ENCODE measurements around the gene RNLS. TPM values are rescaled to one million over a fixed set of nuclear protein-coding genes. Genes with fewer than 3 reads are reported as not detected.

RNLS gene
- total and polyA plus RNA-seq, 2 of the 4 experiments (the other 2 are of a cell fraction): 4.5 to 7.0 TPM

DNA sequence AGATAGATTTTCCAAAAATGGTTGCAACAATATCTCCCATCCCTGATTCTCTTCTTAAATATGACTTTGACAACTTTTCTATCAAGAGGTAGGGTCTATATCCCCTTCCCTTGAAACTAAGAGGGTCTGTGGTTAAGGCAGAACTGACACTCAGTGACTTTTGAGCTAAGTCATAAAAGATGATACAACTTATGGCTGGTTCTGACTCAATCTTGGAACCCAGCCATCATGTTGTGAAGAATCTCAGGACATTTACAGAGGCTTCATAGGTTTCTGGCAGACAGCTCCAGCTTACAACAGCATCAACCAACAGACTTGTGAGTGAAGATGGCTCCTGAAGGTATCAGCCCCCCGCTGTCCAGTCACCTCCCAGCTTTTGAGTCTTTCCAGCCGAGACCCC lies 203.5 kb downstream of the RNLS start:
- TF ChIP-seq NFE2L2 (IDR thresholded peaks at IDR 0.05; ENCODE audit: low read depth, low read length) (no peak), CHD1 (IDR thresholded peaks at IDR 0.05; ENCODE audit: low read depth, low read length) (no peak), SMC3 (IDR thresholded peaks at IDR 0.05; ENCODE audit: low read depth, low read length) (no peak), RAD21 (IDR thresholded peaks at IDR 0.05; ENCODE audit: low read length) (no peak), RCOR1 (IDR thresholded peaks at IDR 0.05; ENCODE audit: insufficient replicate concordance, low read length) (no peak), MXI1 (IDR thresholded peaks at IDR 0.05; ENCODE audit: borderline replicate concordance, low read depth, low read length) (no peak), RFX5 (IDR thresholded peaks at IDR 0.05; ENCODE audit: low read depth, low read length) (no peak), MAFK (IDR thresholded peaks at IDR 0.05; ENCODE audit: low read depth, low read length) (no peak), FOS (IDR thresholded peaks at IDR 0.05; ENCODE audit: low read depth, low read length) (no peak), BHLHE40 (IDR thresholded peaks at IDR 0.05; ENCODE audit: low read depth, low read length) (no peak), CEBPB (IDR thresholded peaks at IDR 0.05; ENCODE audit: low read depth, low read length) (no peak), MAZ (IDR thresholded peaks at IDR 0.05; ENCODE audit: borderline replicate concordance, low read depth, low read length) (no peak)
- TF ChIP-seq, protein P1, sequence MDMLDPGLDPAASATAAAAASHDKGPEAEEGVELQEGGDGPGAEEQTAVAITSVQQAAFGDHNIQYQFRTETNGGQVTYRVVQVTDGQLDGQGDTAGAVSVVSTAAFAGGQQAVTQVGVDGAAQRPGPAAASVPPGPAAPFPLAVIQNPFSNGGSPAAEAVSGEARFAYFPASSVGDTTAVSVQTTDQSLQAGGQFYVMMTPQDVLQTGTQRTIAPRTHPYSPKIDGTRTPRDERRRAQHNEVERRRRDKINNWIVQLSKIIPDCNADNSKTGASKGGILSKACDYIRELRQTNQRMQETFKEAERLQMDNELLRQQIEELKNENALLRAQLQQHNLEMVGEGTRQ (IDR thresholded peaks at IDR 0.05; ENCODE audit: low read depth, low read length): no peak
- TF ChIP-seq, protein P2, sequence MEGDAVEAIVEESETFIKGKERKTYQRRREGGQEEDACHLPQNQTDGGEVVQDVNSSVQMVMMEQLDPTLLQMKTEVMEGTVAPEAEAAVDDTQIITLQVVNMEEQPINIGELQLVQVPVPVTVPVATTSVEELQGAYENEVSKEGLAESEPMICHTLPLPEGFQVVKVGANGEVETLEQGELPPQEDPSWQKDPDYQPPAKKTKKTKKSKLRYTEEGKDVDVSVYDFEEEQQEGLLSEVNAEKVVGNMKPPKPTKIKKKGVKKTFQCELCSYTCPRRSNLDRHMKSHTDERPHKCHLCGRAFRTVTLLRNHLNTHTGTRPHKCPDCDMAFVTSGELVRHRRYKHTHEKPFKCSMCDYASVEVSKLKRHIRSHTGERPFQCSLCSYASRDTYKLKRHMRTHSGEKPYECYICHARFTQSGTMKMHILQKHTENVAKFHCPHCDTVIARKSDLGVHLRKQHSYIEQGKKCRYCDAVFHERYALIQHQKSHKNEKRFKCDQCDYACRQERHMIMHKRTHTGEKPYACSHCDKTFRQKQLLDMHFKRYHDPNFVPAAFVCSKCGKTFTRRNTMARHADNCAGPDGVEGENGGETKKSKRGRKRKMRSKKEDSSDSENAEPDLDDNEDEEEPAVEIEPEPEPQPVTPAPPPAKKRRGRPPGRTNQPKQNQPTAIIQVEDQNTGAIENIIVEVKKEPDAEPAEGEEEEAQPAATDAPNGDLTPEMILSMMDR (conservative IDR thresholded peaks at IDR 0.05; ENCODE audit: low read depth, low read length): no peak
- no peaks in the 10 kb centered on the region; the same call in 1 of the 2 replicates for H3K27me3 ChIP-seq (ENCODE audit: control insufficient read depth, insufficient read depth, low read length)

More for the DNA sequence above, 203.5 kb downstream of the RNLS start:
- H3K9me1 ChIP-seq (ENCODE audit: insufficient read depth, low read length): no peaks in the 10 kb centered on the region
- CTCF ChIA-PET: interaction anchor here (0.8 kb wide), 1 partner anchor 9 kb away, joined by 3 read pairs; no protein-coding TSS in a partner anchor
- no peak overlapping the region for H3K23ac ChIP-seq (ENCODE audit: low read depth, low read length)
- H3K4me2 ChIP-seq (ENCODE audit: low read depth, low read length): no peak overlapping the region
- H2AFZ ChIP-seq (replicated peaks; ENCODE audit: low read length, poor library complexity): no peak overlapping the region
- in situ Hi-C loops (cut with MboI; ENCODE audit: low sequenced_read_pairs): no loop called here
- H3K27ac ChIP-seq (ENCODE audit: insufficient read depth, low read length): no peak overlapping the region
- POLR2A ChIA-PET (ENCODE audit: unreplicated experiment): no interaction called here
- no peak overlapping the region for H3K18ac ChIP-seq (ENCODE audit: low read depth, low read length)
- no peaks in the 10 kb centered on the region for H4K20me1 ChIP-seq (ENCODE audit: insufficient read depth, low read length)
- dilution Hi-C loops (cut with HindIII; ENCODE audit: low sequenced_read_pairs, unreplicated experiment): no loop called here
- H3K4me1 ChIP-seq (ENCODE audit: control insufficient read depth, insufficient read depth, low read length): no peaks in the 10 kb centered on the region
- no TSS peak for BruUV-seq (replicated peaks)
- H4K8ac ChIP-seq (ENCODE audit: low read depth in 2 of 2, low read length in 2 of 2): no peak overlapping the region
- H2BK15ac ChIP-seq (ENCODE audit: low read depth, low read length): no peak overlapping the region
- intact Hi-C loops (cut with micrococcal nuclease): no loop called here
- no peaks in the 10 kb centered on the region for H3K36me3 ChIP-seq (ENCODE audit: control insufficient read depth, insufficient read depth, low read length)
- no peak overlapping the region for H3K4me3 ChIP-seq (ENCODE audit: insufficient read depth, low read depth, low read length)
- ATAC-seq (ENCODE audit: low read depth) (peak; percentile 32; the same call in 1 of the 2 replicates), DNase-seq (peak; percentile 82)
- H3K9ac ChIP-seq (ENCODE audit: low read depth, low read length): no peak overlapping the region
- H3K9me3 ChIP-seq (ENCODE audit: control insufficient read depth, insufficient read depth, low read length): no peaks in the 10 kb centered on the region
- H3K56ac ChIP-seq (ENCODE audit: extremely low read depth, insufficient read depth, low read length): no peak overlapping the region
- H2AK5ac ChIP-seq (ENCODE audit: low read depth, low read length): no peak overlapping the region
- no peak overlapping the region for H4K5ac ChIP-seq (ENCODE audit: low read depth, low read length)
- H4K91ac ChIP-seq (ENCODE audit: insufficient read depth, low read depth, low read length): no peak overlapping the region
- no peak overlapping the region for H2BK120ac ChIP-seq (ENCODE audit: low read depth, low read length)
- H2BK5ac ChIP-seq (ENCODE audit: low read depth, low read length, poor library complexity, severe bottlenecking): no peak overlapping the region
- no peak overlapping the region for H3K14ac ChIP-seq (replicated peaks; ENCODE audit: low read depth, low read length)
- H2AK9ac ChIP-seq (replicated peaks; ENCODE audit: low read depth, low read length, poor library complexity): no peak overlapping the region
- H3K79me1 ChIP-seq (ENCODE audit: low read depth in 1 of 2, low read length in 2 of 2): no peaks in the 10 kb centered on the region
- no CpG with 5 or more reads among the region's 2 CpGs for WGBS, 2 experiments (ENCODE audit: extremely low coverage in 2 of 2, insufficient read length in 1 of 2)
- no peak overlapping the region for H2BK20ac ChIP-seq (ENCODE audit: low read depth, low read length)
- H3K4ac ChIP-seq (ENCODE audit: low read depth, low read length): no peak overlapping the region

Data from IMR-90 (cell line).